OCI-LY1 (cell line): ENCODE measurements around the gene TNPO3.

ENCODE experiments used
- CTCF ChIP-seq: fragments of 200-600 bp; sonication (generic), shearing (Covaris generic); IDR thresholded peaks from 2 replicates; pipeline ENCODE4 v1.5.1; 2017; ENCODE audit warnings: mild to moderate bottlenecking, antibody characterized with exemption, low read length, moderate library complexity, mixed read lengths
- EZH2 ChIP-seq: fragments of 200-600 bp; sonication (generic), shearing (Covaris generic); IDR thresholded peaks from 2 replicates; pipeline ENCODE4 v1.8.0; 2017; ENCODE audit warnings: borderline replicate concordance, mixed run types, mild to moderate bottlenecking, antibody characterized with exemption, low read length, moderate library complexity, mixed read lengths

- no peak for TF ChIP-seq CTCF
- no peak for TF ChIP-seq EZH2
Measured at GRCh38 chr7:129074994-129075393, 20.1 kb upstream of the TNPO3 start.
